ENCODE measurements around the gene PRDM16. TPM values are rescaled to one million over a fixed set of nuclear protein-coding genes. Genes with fewer than 3 reads are reported as not detected.

PRDM16 gene
- total and polyA plus RNA-seq, 3 donors from 2014 or later: 2.1 to 5.6 (median 4.7) TPM

DNA sequence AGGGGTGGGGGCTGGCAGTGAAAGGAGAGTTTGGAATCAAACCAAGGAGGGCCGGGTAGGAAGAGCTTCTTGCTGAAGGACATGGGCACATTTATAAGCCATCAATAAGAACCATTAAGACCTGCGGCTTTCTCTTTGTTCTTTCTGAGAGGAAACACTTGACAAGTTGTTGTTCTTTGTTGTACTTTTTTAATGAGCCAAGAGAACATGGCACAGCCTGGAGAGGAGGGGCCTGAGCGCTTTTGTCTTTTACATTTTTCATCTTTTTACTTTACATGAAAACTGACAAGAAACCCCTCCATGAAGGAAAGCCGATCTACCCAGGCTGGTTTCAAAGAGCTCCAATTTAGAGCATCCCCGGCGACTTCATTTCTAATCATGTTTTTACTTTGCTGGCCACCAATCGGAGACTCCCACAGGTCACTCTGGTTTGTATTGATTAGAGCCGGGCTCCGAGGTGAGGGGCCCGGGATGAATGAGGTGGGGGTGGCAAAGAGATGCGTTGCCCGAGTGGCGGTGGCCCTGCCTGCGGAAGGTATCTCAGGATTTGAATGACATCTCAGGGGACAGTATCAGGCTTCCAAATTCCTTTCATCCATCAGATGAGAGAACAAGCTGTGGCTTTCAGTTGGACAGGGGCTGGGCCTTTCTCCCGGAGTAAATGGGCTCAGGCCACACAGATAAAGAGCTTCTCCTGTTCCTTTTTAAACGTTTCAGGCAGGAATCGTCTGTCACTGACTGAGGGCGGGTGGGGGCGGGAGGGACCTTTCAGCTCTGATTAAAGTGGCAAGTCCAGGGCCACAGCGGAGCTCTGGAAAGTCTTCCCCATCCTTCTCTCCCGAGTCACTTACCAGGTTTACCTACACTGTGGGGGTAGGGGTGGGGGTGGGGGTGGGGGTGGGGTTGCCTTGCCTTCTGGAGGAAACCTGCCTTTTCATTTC, 246.7 kb downstream of the PRDM16 start:
- DNase-seq: no peak
- intact Hi-C loops (cut with DNase I; ENCODE audit: low total_unique reads): no loop called here
- no peaks in the 10 kb centered on the region for H3K27me3 ChIP-seq
- no peaks in the 10 kb centered on the region for H3K36me3 ChIP-seq (ENCODE audit: low read depth, missing control alignments)
- TF ChIP-seq, protein P1, sequence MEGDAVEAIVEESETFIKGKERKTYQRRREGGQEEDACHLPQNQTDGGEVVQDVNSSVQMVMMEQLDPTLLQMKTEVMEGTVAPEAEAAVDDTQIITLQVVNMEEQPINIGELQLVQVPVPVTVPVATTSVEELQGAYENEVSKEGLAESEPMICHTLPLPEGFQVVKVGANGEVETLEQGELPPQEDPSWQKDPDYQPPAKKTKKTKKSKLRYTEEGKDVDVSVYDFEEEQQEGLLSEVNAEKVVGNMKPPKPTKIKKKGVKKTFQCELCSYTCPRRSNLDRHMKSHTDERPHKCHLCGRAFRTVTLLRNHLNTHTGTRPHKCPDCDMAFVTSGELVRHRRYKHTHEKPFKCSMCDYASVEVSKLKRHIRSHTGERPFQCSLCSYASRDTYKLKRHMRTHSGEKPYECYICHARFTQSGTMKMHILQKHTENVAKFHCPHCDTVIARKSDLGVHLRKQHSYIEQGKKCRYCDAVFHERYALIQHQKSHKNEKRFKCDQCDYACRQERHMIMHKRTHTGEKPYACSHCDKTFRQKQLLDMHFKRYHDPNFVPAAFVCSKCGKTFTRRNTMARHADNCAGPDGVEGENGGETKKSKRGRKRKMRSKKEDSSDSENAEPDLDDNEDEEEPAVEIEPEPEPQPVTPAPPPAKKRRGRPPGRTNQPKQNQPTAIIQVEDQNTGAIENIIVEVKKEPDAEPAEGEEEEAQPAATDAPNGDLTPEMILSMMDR (IDR thresholded peaks at IDR 0.05): no peak
- TF ChIP-seq POLR2A (IDR thresholded peaks at IDR 0.05): no peak
- no peaks in the 10 kb centered on the region for H3K9me3 ChIP-seq
- H3K27ac ChIP-seq: no peak overlapping the region
- H3K4me1 ChIP-seq: peaks cover 22% of the 10 kb centered on the region
- no peak overlapping the region for H3K4me3 ChIP-seq
- 42 to 71% methylated on average over 14 to 21 of the region's 21 CpGs for WGBS, 2 donors

DNA sequence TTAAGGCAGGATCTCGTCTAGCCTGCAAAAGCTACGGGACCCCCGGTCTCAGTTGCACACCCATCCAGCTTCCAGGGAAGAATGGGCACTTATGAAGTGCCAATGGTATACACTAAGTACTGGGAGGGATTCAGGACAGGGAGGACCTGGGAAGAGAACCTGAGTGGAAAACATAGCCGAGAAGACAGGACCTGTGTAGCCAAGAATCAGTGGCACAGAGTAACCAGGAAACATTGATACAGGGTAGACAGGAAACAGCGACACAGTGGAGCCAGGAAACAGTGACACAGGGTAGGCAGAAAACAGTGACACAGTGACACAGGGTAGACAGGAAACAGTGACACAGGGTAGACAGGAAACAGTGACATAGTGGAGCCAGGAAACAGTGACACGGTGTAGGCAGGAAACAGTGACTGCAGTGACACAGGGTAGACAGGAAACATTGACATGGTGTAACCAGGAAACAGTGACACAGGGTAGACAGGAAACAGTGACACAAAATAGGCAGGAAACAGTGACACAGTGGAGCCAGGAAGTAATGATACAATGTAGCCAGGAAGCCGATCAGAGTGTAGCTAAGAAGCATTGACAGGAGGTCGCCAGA, 247.4 kb downstream of the PRDM16 start:
- peaks cover 22% of the 10 kb centered on the region for H3K4me1 ChIP-seq
- 73 to 76% methylated on average over 8 of the region's 8 CpGs for WGBS, 2 donors

DNA sequence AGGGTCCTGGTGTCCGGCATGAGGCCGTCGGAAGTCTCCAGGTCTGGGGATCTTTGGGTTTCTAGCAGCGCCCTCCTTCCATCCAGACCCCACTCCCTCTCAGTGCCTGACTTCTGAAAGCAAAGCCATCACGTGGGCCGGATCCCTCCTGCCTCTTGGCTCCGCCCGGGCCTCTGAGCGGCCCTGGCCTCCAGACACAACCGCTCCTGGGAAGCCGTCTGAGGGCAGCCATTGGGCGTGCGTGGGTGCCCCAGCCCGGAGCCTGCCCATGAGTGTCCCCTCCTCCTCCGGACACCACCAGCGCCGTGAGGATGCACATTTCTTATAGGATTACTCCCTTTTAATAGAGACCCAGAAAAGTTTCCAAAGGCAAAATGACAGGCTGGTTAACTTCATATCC, 248.5 kb downstream of the PRDM16 start:
- Histone ChIP-seq H3K27ac (no peak overlapping the region), H3K36me3 (ENCODE audit: low read depth, missing control alignments) (no peaks in the 10 kb centered on the region), H3K4me3 (no peak overlapping the region), H3K4me1 (peaks cover 22% of the 10 kb centered on the region), H3K9me3 (no peaks in the 10 kb centered on the region), H3K27me3 (no peaks in the 10 kb centered on the region)
- TF ChIP-seq POLR2A (IDR thresholded peaks at IDR 0.05): no peak
- TF ChIP-seq, protein P1 (IDR thresholded peaks at IDR 0.05): no peak
- no peak for DNase-seq
- intact Hi-C loops (cut with DNase I; ENCODE audit: low total_unique reads): no loop called here
- 93 to 97% methylated on average over 17 of the region's 17 CpGs for WGBS, 2 donors

More for the DNA sequence above, 247.4 kb downstream of the PRDM16 start:
- Histone ChIP-seq H3K4me3 (no peak overlapping the region), H3K9me3 (no peaks in the 10 kb centered on the region), H3K27me3 (no peaks in the 10 kb centered on the region), H3K36me3 (ENCODE audit: low read depth, missing control alignments) (no peaks in the 10 kb centered on the region), H3K27ac (no peak overlapping the region)
- intact Hi-C loops (cut with DNase I; ENCODE audit: low total_unique reads): no loop called here
- DNase-seq: no peak
- TF ChIP-seq, protein P1 (IDR thresholded peaks at IDR 0.05): no peak
- no peak for TF ChIP-seq POLR2A (IDR thresholded peaks at IDR 0.05)

DNA sequence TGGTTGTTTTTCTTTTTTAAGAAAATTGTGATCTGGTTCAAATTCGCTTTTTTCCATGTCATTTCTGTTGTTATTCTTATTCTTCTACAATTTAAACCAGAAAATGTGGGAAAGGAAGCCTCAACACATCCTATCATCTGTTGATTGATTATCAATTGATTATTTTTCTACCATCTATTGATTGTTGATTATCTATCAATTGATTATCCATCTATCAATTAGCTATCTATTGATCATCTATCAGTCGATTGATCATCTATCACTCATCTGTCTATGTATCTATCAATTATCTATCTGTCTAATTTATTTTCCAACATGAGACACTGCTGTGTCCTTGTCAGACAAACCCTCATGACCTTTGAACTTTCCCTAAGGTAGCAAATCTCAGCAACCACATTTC, 249.3 kb downstream of the PRDM16 start:
- WGBS, 2 donors: 94 to 98% methylated on average over 2 of the region's 2 CpGs
- H3K27ac ChIP-seq: no peak overlapping the region
- intact Hi-C loops (cut with DNase I; ENCODE audit: low total_unique reads): no loop called here
- H3K4me3 ChIP-seq: no peak overlapping the region
- no peak for TF ChIP-seq POLR2A (IDR thresholded peaks at IDR 0.05)
- TF ChIP-seq, protein P1 (IDR thresholded peaks at IDR 0.05): no peak
- peaks cover 21% of the 10 kb centered on the region for H3K4me1 ChIP-seq
- no peak for DNase-seq
- H3K9me3 ChIP-seq: no peaks in the 10 kb centered on the region
- H3K27me3 ChIP-seq: no peaks in the 10 kb centered on the region
- H3K36me3 ChIP-seq (ENCODE audit: low read depth, missing control alignments): no peaks in the 10 kb centered on the region

Measured in testis (tissue), 3 donors.